H1 (cell line): ENCODE data around the gene COL4A4. TPM values are rescaled to one million over a fixed set of nuclear protein-coding genes. Genes with fewer than 3 reads are reported as not detected.

Source experiments
- CTCF ChIA-PET: fragments of 300-600 bp; sonication (Branson Sonifier 250); formaldehyde crosslinking; loops from one replicate; lab custom pipeline; 2021; ENCODE audit not compliant: partially characterized antibody; lab: Charles Lee
- POLR2A ChIA-PET: fragments of 300-600 bp; sonication (Branson Sonifier 250); formaldehyde crosslinking; loops from one replicate; lab custom pipeline; 2021; ENCODE audit warnings: inconsistent platforms; ENCODE audit not compliant: partially characterized antibody; lab: Charles Lee
- DNase-seq, 2 experiments: peaks; one replicate each; pipeline versions ENCODE4 v3.0.0 to v3.0.0-alpha.2; 2010 to 2022; ENCODE audit warnings: low spot score in 2 of 2, low read depth in 1 of 2, mixed read lengths in 1 of 2
- FAIRE-seq: peaks from 2 replicates; lab custom pipeline; 2011; peaks lifted over from hg19 to GRCh38; lab: Jason Lieb, UNC
- H2AFZ ChIP-seq: 2 replicates; pipeline ENCODE4 v1.8.1; 2012; ENCODE audit warnings: low read length, inconsistent platforms
- H2AK5ac ChIP-seq: 2 replicates; pipeline ENCODE4 v1.6.1; 2013; ENCODE audit warnings: low read depth, low read length
- H2BK120ac ChIP-seq: replicated peaks from 2 replicates; pipeline ENCODE3; 2013; ENCODE audit warnings: low read depth, low read length, inconsistent platforms
- H2BK12ac ChIP-seq: 2 replicates; pipeline ENCODE4 v1.6.1; 2013; ENCODE audit warnings: low read depth, low read length
- H2BK15ac ChIP-seq: 2 replicates; pipeline ENCODE4 v1.6.1; 2013; ENCODE audit warnings: low read length
- H2BK20ac ChIP-seq: 2 replicates; pipeline ENCODE4 v1.6.1; 2013; ENCODE audit warnings: low read length
- H2BK5ac ChIP-seq: 2 replicates; pipeline ENCODE4 v1.6.1; 2013; ENCODE audit warnings: low read depth, low read length
- H3K14ac ChIP-seq: 2 replicates; pipeline ENCODE4 v1.6.1; 2013; ENCODE audit warnings: inconsistent platforms; ENCODE audit not compliant: insufficient read length
- H3K18ac ChIP-seq: 2 replicates; pipeline ENCODE4 v1.6.1; 2013; ENCODE audit warnings: low read length; ENCODE audit errors: extremely low read depth
- H3K23ac ChIP-seq: 2 replicates; pipeline ENCODE4 v1.6.1; 2013; ENCODE audit warnings: inconsistent platforms; ENCODE audit not compliant: insufficient read length
- H3K23me2 ChIP-seq: 2 replicates; pipeline ENCODE4 v1.6.1; 2013; ENCODE audit warnings: low read depth, low read length
- H3K27ac ChIP-seq: 2 replicates; pipeline ENCODE4 v1.6.1; 2011; ENCODE audit warnings: low read depth, low read length, inconsistent platforms
- H3K27me3 ChIP-seq, 4 experiments: replicated peaks in 1 of 4; 1 replicate in 1 of 4; 2 replicates in 3 of 4; pipeline versions ENCODE4 v1.6.1 to v1.8.1; 2011 to 2013; ENCODE audit warnings: low read length in 3 of 4, mild to moderate bottlenecking in 3 of 4, inconsistent platforms in 2 of 4, mixed read lengths in 2 of 4, moderate library complexity in 1 of 4; ENCODE audit not compliant: control insufficient read depth in 3 of 4, insufficient read depth in 3 of 4; ENCODE audit errors: extremely low read depth in 1 of 4
- H3K36me3 ChIP-seq, 4 experiments: 2 replicates each; pipeline versions ENCODE4 v1.6.1 to v1.8.1; 2011 to 2013; ENCODE audit warnings: mild to moderate bottlenecking in 4 of 4, low read length in 3 of 4, moderate library complexity in 2 of 4, control low read depth in 1 of 4, inconsistent platforms in 1 of 4; ENCODE audit not compliant: insufficient read depth in 4 of 4, control insufficient read depth in 2 of 4
- H3K4ac ChIP-seq: replicated peaks from 2 replicates; pipeline ENCODE3; 2013; ENCODE audit warnings: low read length, low read depth, mixed read lengths, inconsistent platforms; ENCODE audit not compliant: insufficient read length
- H3K4me1 ChIP-seq, 4 experiments: replicated peaks in 1 of 4; 1 replicate in 1 of 4; 2 replicates in 3 of 4; pipeline versions ENCODE4 v1.6.1 to v1.8.1; 2011 to 2013; ENCODE audit warnings: low read length in 3 of 4, inconsistent platforms in 2 of 4, mixed read lengths in 1 of 4; ENCODE audit not compliant: insufficient read depth in 4 of 4, control insufficient read depth in 3 of 4
- H3K4me2 ChIP-seq, 2 experiments: 2 replicates each; pipeline versions ENCODE4 v1.6.1 to v1.8.1; 2011 to 2013; ENCODE audit warnings: low read depth in 2 of 2, low read length in 2 of 2, control low read depth in 1 of 2, inconsistent platforms in 1 of 2, mild to moderate bottlenecking in 1 of 2; ENCODE audit not compliant: insufficient read depth in 1 of 2
- H3K4me3 ChIP-seq, 4 experiments: fragments of 200-600, 300-600 bp in 1 of 4; sonication (generic), shearing (Covaris generic), sonication (Bioruptor Twin) in 1 of 4; 2 replicates each; pipeline versions ENCODE4 v1.5.1 to v1.8.1; 2011 to 2016; ENCODE audit warnings: low read length in 4 of 4, low read depth in 3 of 4, control low read depth in 2 of 4, inconsistent platforms in 2 of 4, mild to moderate bottlenecking in 2 of 4, mixed read lengths in 1 of 4, moderate library complexity in 1 of 4; ENCODE audit not compliant: insufficient read depth in 2 of 4; ENCODE audit errors: extremely low read depth in 1 of 4
- H3K56ac ChIP-seq: replicated peaks from 2 replicates; pipeline ENCODE3; 2013; ENCODE audit warnings: low read depth, mild to moderate bottlenecking, mixed read lengths, low read length, inconsistent platforms; ENCODE audit not compliant: insufficient read length
- H3K79me1 ChIP-seq: 2 replicates; pipeline ENCODE4 v1.6.1; 2013; ENCODE audit warnings: low read depth, low read length, control low read depth
- H3K79me2 ChIP-seq, 2 experiments: 2 replicates each; pipeline versions ENCODE4 v1.6.1 to v1.8.1; 2012 to 2013; ENCODE audit warnings: low read length in 2 of 2, mild to moderate bottlenecking in 2 of 2, inconsistent platforms in 1 of 2; ENCODE audit not compliant: insufficient read depth in 2 of 2, control insufficient read depth in 1 of 2
- H3K9ac ChIP-seq, 4 experiments: replicated peaks in 1 of 4; 1 replicate in 1 of 4; 2 replicates in 3 of 4; pipeline versions ENCODE4 v1.6.1 to v1.8.1; 2011 to 2013; ENCODE audit warnings: low read depth in 3 of 4, low read length in 3 of 4, control low read depth in 2 of 4, mild to moderate bottlenecking in 2 of 4, moderate library complexity in 2 of 4, inconsistent platforms in 1 of 4; ENCODE audit errors: extremely low read depth in 1 of 4
- H3K9me3 ChIP-seq, 2 experiments: 2 replicates each; pipeline versions ENCODE4 v1.6.1 to v1.8.1; 2012 to 2013; ENCODE audit warnings: mild to moderate bottlenecking in 2 of 2, moderate library complexity in 2 of 2, control low read depth in 1 of 2, inconsistent platforms in 1 of 2, low read depth in 1 of 2, low read length in 1 of 2, mixed read lengths in 1 of 2; ENCODE audit not compliant: insufficient read depth in 2 of 2
- H4K20me1 ChIP-seq, 2 experiments: replicated peaks in 1 of 2; 2 replicates each; pipeline versions ENCODE3 to v1.8.1; 2011 to 2013; ENCODE audit warnings: inconsistent platforms in 2 of 2, low read length in 2 of 2, mild to moderate bottlenecking in 1 of 2; ENCODE audit not compliant: insufficient read depth in 2 of 2, control insufficient read depth in 1 of 2
- H4K5ac ChIP-seq: 2 replicates; pipeline ENCODE4 v1.6.1; 2013; ENCODE audit warnings: low read length, low read depth, mixed read lengths, inconsistent platforms; ENCODE audit not compliant: insufficient read length
- H4K8ac ChIP-seq: 2 replicates; pipeline ENCODE4 v1.8.0; 2013; ENCODE audit warnings: mild to moderate bottlenecking, moderate library complexity, low read length, inconsistent platforms; ENCODE audit not compliant: insufficient read depth; ENCODE audit errors: extremely low read depth
- H4K91ac ChIP-seq: replicated peaks from 2 replicates; pipeline ENCODE3; 2013; ENCODE audit warnings: low read length, mixed read lengths, inconsistent platforms; ENCODE audit not compliant: insufficient read length
- CHD1 ChIP-seq: IDR thresholded peaks from 2 replicates; pipeline ENCODE4 v1.6.1; 2012; ENCODE audit warnings: low read depth, low read length, improper control_type of control experiment
- CHD2 ChIP-seq: IDR thresholded peaks from 2 replicates; pipeline ENCODE4 v1.6.1; 2012; ENCODE audit warnings: low read length, improper control_type of control experiment
- GABPA ChIP-seq: IDR thresholded peaks from 2 replicates; pipeline ENCODE4 v1.6.1; 2011; ENCODE audit warnings: mild to moderate bottlenecking, low read length, moderate library complexity, borderline replicate concordance; ENCODE audit not compliant: insufficient read depth
- HDAC6 ChIP-seq: IDR thresholded peaks from one replicate; pipeline ENCODE4 v1.7.1; 2012; ENCODE audit warnings: low read depth, mild to moderate bottlenecking, inconsistent platforms, low read length, moderate library complexity
- JUN ChIP-seq: IDR thresholded peaks from 2 replicates; pipeline ENCODE4 v1.6.1; 2011; ENCODE audit warnings: low read depth, mild to moderate bottlenecking, improper control_type of control experiment, low read length
- KDM5A ChIP-seq: fragments of 200-600 bp; IDR thresholded peaks from 2 replicates; pipeline ENCODE4 v1.7.1; 2012; ENCODE audit warnings: mild to moderate bottlenecking, low read length, inconsistent platforms, mixed read lengths
- POU5F1 ChIP-seq: IDR thresholded peaks from 2 replicates; pipeline ENCODE4 v1.6.1; 2011; ENCODE audit warnings: low read depth, mild to moderate bottlenecking, low read length, moderate library complexity
- SRF ChIP-seq: IDR thresholded peaks from 2 replicates; pipeline ENCODE4 v1.6.1; 2011; ENCODE audit warnings: mild to moderate bottlenecking, low read depth, low read length, moderate library complexity
- TCF12 ChIP-seq: IDR thresholded peaks from 2 replicates; pipeline ENCODE4 v1.6.1; 2011; ENCODE audit warnings: low read depth, mild to moderate bottlenecking, low read length
- WGBS, 2 experiments: shearing (Covaris generic) in 1 of 2; methylation state at CpG; one replicate each; pipeline versions ENCODE4 v1.1.6 to v1.1.7; 2013 to 2015; ENCODE audit warnings: low lambda C conversion rate in 2 of 2, mixed read lengths in 2 of 2, inconsistent platforms in 1 of 2, low coverage in 1 of 2, missing lambda C conversion rate in 1 of 2; ENCODE audit not compliant: insufficient replicate concordance in 2 of 2, insufficient coverage in 1 of 2, insufficient read length in 1 of 2; ENCODE audit errors: extremely low coverage in 1 of 2, missing lambda C conversion rate in 1 of 2; 5-methylcytosine and 5-hydroxymethylcytosine counted together
- polyA plus RNA-seq, 7 experiments: library from polyadenylated mRNA; depleted of rRNA in 3 of 7; stranded (reverse) in 5 of 7; unstranded in 2 of 7; fragments of >200 nt in 5 of 7; fragments of 200-250 nt in 2 of 7; gene quantifications; 1 replicate in 5 of 7; 2 replicates in 1 of 7; 4 replicates in 1 of 7; pipeline versions ENCODE4 v1.2.1 to v1.2.3, GENCODE V29; 2011 to 2013; ENCODE audit warnings: missing spikeins in 2 of 7, mixed read lengths in 2 of 7
- total RNA-seq: library from RNA; stranded (reverse); fragmentation: NEBNext Ultra II Directional; extraction: Animal tissue kit (Norgen Biotek cat#: 25700); gene quantifications from 2 replicates; pipeline ENCODE4 v1.2.1, GENCODE V29; 2021

Gene COL4A4
- total and polyA plus RNA-seq, 2 of the 8 experiments (the other 6 are each of a cell fraction or from before 2014, with no cell fraction given) = 0.33 to 1.7 TPM

DNA sequence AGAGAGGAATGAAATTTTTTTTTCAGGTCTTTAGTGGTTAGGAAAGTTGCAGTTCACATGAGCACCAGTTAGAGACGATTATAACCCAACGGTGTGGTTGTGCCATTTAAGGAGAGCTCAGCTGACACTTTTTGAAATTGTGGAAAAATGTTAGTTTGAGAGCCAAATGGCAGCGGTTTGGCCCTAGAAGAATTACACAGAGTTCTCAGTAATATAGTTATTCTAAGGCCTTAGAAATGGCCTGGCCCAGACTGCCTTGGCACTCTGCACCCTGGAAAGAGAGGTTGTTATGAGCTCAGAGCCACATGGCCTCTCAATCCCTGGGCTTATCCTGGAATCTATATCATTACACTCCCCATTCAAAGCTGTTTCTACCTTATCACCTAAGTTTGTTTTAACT is 210.8 kb downstream of the COL4A4 start:
- H3K27ac ChIP-seq = no peak overlapping the region

More for the DNA sequence above, 210.8 kb downstream of the COL4A4 start:
- Histone ChIP-seq H4K91ac (no peak overlapping the region), H3K36me3 (no peaks in the 10 kb centered on the region), H2BK12ac (no peak overlapping the region), H2BK5ac (no peak overlapping the region), H3K18ac (no peak overlapping the region), H3K9me3 (0 out of 4 replicates have a peak, but pooled peaks cover 0 to 2% of the 10 kb centered on the region in 2 experiments), H2BK20ac (no peak overlapping the region), H3K56ac (no peak overlapping the region), H4K5ac (no peak overlapping the region), H3K9ac (no peak overlapping the region), H2AK5ac (no peak overlapping the region), H3K4me3 (no peak overlapping the region), H3K27me3 (no peaks in the 10 kb centered on the region), H2BK15ac (no peak overlapping the region), H3K23ac (no peak overlapping the region), H4K8ac (no peak overlapping the region), H4K20me1 (no peaks in the 10 kb centered on the region), H3K79me1 (no peaks in the 10 kb centered on the region), H3K79me2 (no peaks in the 10 kb centered on the region), H3K14ac (no peak overlapping the region), H2BK120ac (no peak overlapping the region), H3K4me2 (no peak overlapping the region), H2AFZ (no peak overlapping the region), H3K23me2 (no peaks in the 10 kb centered on the region), H3K4me1 (no peaks in the 10 kb centered on the region), H3K4ac (no peak overlapping the region)
- ChIA-PET POLR2A (no interaction called here), CTCF (interaction anchor here (0.5 kb wide), 1 partner anchor 14 kb away, joined by 3 read pairs; no protein-coding TSS in a partner anchor)
- TF ChIP-seq SRF (no peak), HDAC6 (no peak), JUN (no peak), KDM5A (no peak), GABPA (no peak), POU5F1 (no peak), CHD1 (no peak), TCF12 (no peak), CHD2 (no peak)
- DNase-seq = no peak
- FAIRE-seq = no peak
- 95% methylated on average over 3 of the region's 3 CpGs; no CpG with 5 or more reads in 1 of the 2 experiments for WGBS, 2 experiments
